ENCODE measurements around the gene SMAGP. TPM values are rescaled to one million over a fixed set of nuclear protein-coding genes. Genes with fewer than 3 reads are reported as not detected.

SMAGP gene
- total RNA-seq, 1 donor from 2014 or later: 167 TPM

- no peaks in the 10 kb centered on the region for H3K9me3 Mint-ChIP-seq (ENCODE audit: unreplicated experiment)
- peaks cover 11% of the 10 kb centered on the region for H3K27me3 Mint-ChIP-seq (ENCODE audit: unreplicated experiment)
- peaks cover 59% of the 10 kb centered on the region for H3K4me1 Mint-ChIP-seq (ENCODE audit: unreplicated experiment)
- peaks cover 41% of the 10 kb centered on the region for H3K36me3 Mint-ChIP-seq (ENCODE audit: low read depth, unreplicated experiment)
- H3K27ac Mint-ChIP-seq (ENCODE audit: unreplicated experiment): peak overlapping the region; percentile 88
- DNase-seq (ENCODE audit: low spot score): no peak
- TF ChIP-seq, protein P1, sequence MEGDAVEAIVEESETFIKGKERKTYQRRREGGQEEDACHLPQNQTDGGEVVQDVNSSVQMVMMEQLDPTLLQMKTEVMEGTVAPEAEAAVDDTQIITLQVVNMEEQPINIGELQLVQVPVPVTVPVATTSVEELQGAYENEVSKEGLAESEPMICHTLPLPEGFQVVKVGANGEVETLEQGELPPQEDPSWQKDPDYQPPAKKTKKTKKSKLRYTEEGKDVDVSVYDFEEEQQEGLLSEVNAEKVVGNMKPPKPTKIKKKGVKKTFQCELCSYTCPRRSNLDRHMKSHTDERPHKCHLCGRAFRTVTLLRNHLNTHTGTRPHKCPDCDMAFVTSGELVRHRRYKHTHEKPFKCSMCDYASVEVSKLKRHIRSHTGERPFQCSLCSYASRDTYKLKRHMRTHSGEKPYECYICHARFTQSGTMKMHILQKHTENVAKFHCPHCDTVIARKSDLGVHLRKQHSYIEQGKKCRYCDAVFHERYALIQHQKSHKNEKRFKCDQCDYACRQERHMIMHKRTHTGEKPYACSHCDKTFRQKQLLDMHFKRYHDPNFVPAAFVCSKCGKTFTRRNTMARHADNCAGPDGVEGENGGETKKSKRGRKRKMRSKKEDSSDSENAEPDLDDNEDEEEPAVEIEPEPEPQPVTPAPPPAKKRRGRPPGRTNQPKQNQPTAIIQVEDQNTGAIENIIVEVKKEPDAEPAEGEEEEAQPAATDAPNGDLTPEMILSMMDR (IDR thresholded peaks at IDR 0.05; ENCODE audit: unreplicated experiment): no peak
- H3K4me3 Mint-ChIP-seq (ENCODE audit: unreplicated experiment): peak overlapping the region; percentile 76
These were observed 24.6 kb downstream of the SMAGP start for GRCh38 chr12:51245476-51246253.

DNA sequence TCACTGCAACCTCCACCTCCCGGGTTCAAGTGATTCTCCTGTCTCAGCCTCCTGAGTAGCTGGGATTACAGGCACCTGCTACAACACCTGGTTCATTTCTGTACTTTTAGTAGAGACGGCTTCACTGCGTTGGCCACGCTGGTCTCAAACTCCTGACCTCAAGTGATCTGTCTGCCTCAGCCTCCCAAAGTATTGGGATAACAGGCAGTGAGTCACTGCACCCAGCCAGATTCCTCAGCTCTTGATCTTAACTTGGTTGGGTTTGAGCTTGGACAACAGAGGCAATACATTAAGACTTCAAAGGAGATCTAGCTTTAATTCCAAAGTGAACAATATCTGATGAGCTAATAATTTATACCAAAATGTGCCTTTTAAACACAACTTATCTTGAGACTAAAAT, 25.9 kb downstream of the SMAGP start:
- TF ChIP-seq, protein P1 (IDR thresholded peaks at IDR 0.05; ENCODE audit: unreplicated experiment): no peak
- H3K27me3 Mint-ChIP-seq (ENCODE audit: unreplicated experiment): peaks cover 15% of the 10 kb centered on the region
- DNase-seq (ENCODE audit: low spot score): no peak
- no peaks in the 10 kb centered on the region for H3K9me3 Mint-ChIP-seq (ENCODE audit: unreplicated experiment)
- peak overlapping the region; percentile 61 for H3K27ac Mint-ChIP-seq (ENCODE audit: unreplicated experiment)
- peak overlapping the region; percentile 56 for H3K4me3 Mint-ChIP-seq (ENCODE audit: unreplicated experiment)
- H3K36me3 Mint-ChIP-seq (ENCODE audit: low read depth, unreplicated experiment): peaks cover 37% of the 10 kb centered on the region
- peaks cover 66% of the 10 kb centered on the region for H3K4me1 Mint-ChIP-seq (ENCODE audit: unreplicated experiment)

DNA sequence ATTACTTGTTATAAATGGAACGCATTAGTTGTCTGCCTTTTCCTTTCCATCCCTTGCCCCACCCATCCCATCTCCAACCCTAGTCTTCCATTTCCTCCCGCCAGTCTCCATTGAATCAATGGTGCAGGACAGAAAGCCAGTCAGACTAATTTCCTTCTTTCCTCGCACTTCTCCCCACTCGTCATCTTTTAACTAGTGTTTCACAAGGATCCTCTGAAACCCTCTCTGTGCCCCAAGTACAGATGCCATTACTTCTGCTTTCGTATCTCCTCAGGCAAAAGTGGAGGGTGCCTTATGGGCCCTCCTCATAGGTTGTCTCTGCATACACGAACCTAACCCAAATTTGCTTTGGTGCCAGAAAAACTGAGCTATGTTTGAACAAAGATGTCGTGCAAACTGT, 27.3 kb downstream of the SMAGP start:
- peaks cover 18% of the 10 kb centered on the region for H3K27me3 Mint-ChIP-seq (ENCODE audit: unreplicated experiment)
- no peak for DNase-seq (ENCODE audit: low spot score)
- TF ChIP-seq, protein P1 (IDR thresholded peaks at IDR 0.05; ENCODE audit: unreplicated experiment): no peak
- H3K9me3 Mint-ChIP-seq (ENCODE audit: unreplicated experiment): no peaks in the 10 kb centered on the region
- peaks cover 65% of the 10 kb centered on the region for H3K4me1 Mint-ChIP-seq (ENCODE audit: unreplicated experiment)
- H3K4me3 Mint-ChIP-seq (ENCODE audit: unreplicated experiment): peak overlapping the region; percentile 24
- no peak overlapping the region for H3K27ac Mint-ChIP-seq (ENCODE audit: unreplicated experiment)
- peaks cover 43% of the 10 kb centered on the region for H3K36me3 Mint-ChIP-seq (ENCODE audit: low read depth, unreplicated experiment)

GRCh38 chr12:51242120-51242519, 28.1 kb downstream of the SMAGP start:
- peaks cover 17% of the 10 kb centered on the region for H3K27me3 Mint-ChIP-seq (ENCODE audit: unreplicated experiment)
- H3K4me3 Mint-ChIP-seq (ENCODE audit: unreplicated experiment): peak overlapping the region; percentile 59
- no peaks in the 10 kb centered on the region for H3K9me3 Mint-ChIP-seq (ENCODE audit: unreplicated experiment)
- peak overlapping the region; percentile 42 for H3K27ac Mint-ChIP-seq (ENCODE audit: unreplicated experiment)
- peaks cover 59% of the 10 kb centered on the region for H3K4me1 Mint-ChIP-seq (ENCODE audit: unreplicated experiment)
- TF ChIP-seq, protein P1 (IDR thresholded peaks at IDR 0.05; ENCODE audit: unreplicated experiment): no peak
- peaks cover 43% of the 10 kb centered on the region for H3K36me3 Mint-ChIP-seq (ENCODE audit: low read depth, unreplicated experiment)
- DNase-seq (ENCODE audit: low spot score): no peak

DNA sequence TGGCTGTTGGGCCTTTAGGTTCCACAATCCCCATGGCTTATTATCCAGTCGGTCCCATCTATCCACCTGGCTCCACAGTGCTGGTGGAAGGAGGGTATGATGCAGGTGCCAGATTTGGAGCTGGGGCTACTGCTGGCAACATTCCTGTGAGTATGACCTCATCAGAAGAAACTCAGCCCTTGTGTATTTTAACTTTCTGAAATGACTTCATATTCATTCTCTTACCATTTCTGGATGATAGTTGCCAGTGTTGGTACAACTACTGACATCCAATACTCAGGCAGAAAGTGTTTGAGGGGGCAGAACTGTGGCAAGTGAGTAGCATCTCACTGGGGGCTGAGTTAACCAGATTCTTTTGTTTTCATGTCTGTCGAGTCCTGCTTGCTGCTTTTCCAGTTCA, 29.2 kb downstream of the SMAGP start:
- H3K9me3 Mint-ChIP-seq (ENCODE audit: unreplicated experiment): no peaks in the 10 kb centered on the region
- TF ChIP-seq, protein P1 (IDR thresholded peaks at IDR 0.05; ENCODE audit: unreplicated experiment): no peak
- H3K36me3 Mint-ChIP-seq (ENCODE audit: low read depth, unreplicated experiment): peaks cover 41% of the 10 kb centered on the region
- H3K27me3 Mint-ChIP-seq (ENCODE audit: unreplicated experiment): peaks cover 14% of the 10 kb centered on the region
- H3K27ac Mint-ChIP-seq (ENCODE audit: unreplicated experiment): peak overlapping the region; percentile 81
- H3K4me1 Mint-ChIP-seq (ENCODE audit: unreplicated experiment): peaks cover 48% of the 10 kb centered on the region
- no peak for DNase-seq (ENCODE audit: low spot score)
- peak overlapping the region; percentile 76 for H3K4me3 Mint-ChIP-seq (ENCODE audit: unreplicated experiment)

Measured in endothelial cell (in vitro differentiated cells).